ENCODE measurements around the gene C1orf167. TPM values are rescaled to one million over a fixed set of nuclear protein-coding genes. Genes with fewer than 3 reads are reported as not detected.
A peak's percentile ranks its signal among the peaks of the same experiment; 100 is the strongest.

C1orf167 gene
- total and polyA plus RNA-seq, 2 of the 8 experiments (the other 6 are each of a cell fraction or from before 2014, with no cell fraction given) = 0.70 to 1.3 TPM

GRCh38 chr1:11787251-11787803, 25.3 kb downstream of the C1orf167 start:
- Histone ChIP-seq H3K4ac (replicated peaks; ENCODE audit: insufficient read length, low read depth, low read length) (peak overlapping the region; percentile 55), H3K9me3 (ENCODE audit: insufficient read depth in 2 of 2, low read depth in 1 of 2, low read length in 1 of 2) (no peaks in the 10 kb centered on the region), H3K27ac (ENCODE audit: low read depth, low read length) (peak overlapping the region; percentile 63; the same call in 1 of the 2 replicates), H3K79me1 (ENCODE audit: low read depth, low read length) (no peaks in the 10 kb centered on the region), H3K56ac (replicated peaks; ENCODE audit: insufficient read length, low read depth, low read length) (no peak overlapping the region), H3K4me1 (replicated peaks in 1 of 4; ENCODE audit: control insufficient read depth in 3 of 4, insufficient read depth in 4 of 4, low read length in 3 of 4) (peaks cover 7 to 34% (median 25%) of the 10 kb centered on the region in 4 experiments), H3K4me3 (ENCODE audit: extremely low read depth in 1 of 4, insufficient read depth in 2 of 4, low read depth in 3 of 4, low read length in 4 of 4) (peak overlapping the region in 3 of 4 experiments; percentile 4 to 16 (median 11); a peak in 3 of 8 replicates), H3K23ac (ENCODE audit: insufficient read length) (no peak overlapping the region), H4K20me1 (replicated peaks in 1 of 2; ENCODE audit: control insufficient read depth in 1 of 2, insufficient read depth in 2 of 2, low read length in 2 of 2) (peaks cover 0 to 3% of the 10 kb centered on the region in 2 experiments), H4K8ac (ENCODE audit: extremely low read depth, insufficient read depth, low read length) (peak overlapping the region; percentile 79), H2AFZ (ENCODE audit: low read length) (no peak overlapping the region), H3K23me2 (ENCODE audit: low read depth, low read length) (no peaks in the 10 kb centered on the region), H4K91ac (replicated peaks; ENCODE audit: insufficient read length, low read length) (peak overlapping the region; percentile 90), H3K14ac (ENCODE audit: insufficient read length) (no peak overlapping the region), H3K36me3 (ENCODE audit: control insufficient read depth in 2 of 4, insufficient read depth in 4 of 4, low read length in 3 of 4) (peaks cover 0 to 6% (median 4%) of the 10 kb centered on the region in 4 experiments; a peak in 3 of 8 replicates), H3K79me2 (ENCODE audit: control insufficient read depth in 1 of 2, insufficient read depth in 2 of 2, low read length in 2 of 2) (no peaks in the 10 kb centered on the region), H4K5ac (ENCODE audit: insufficient read length, low read depth, low read length) (peak overlapping the region; percentile 63), H2BK12ac (ENCODE audit: low read depth, low read length) (peak overlapping the region; percentile 97), H2BK15ac (ENCODE audit: low read length) (peak overlapping the region; percentile 100; the same call in 1 of the 2 replicates), H3K18ac (ENCODE audit: extremely low read depth, low read length) (peak overlapping the region; percentile 96), H3K9ac (replicated peaks in 1 of 4; ENCODE audit: extremely low read depth in 1 of 4, low read depth in 3 of 4, low read length in 3 of 4) (0 out of 7 replicates have a peak overlapping the region, but pooled peaks of 1 of the 4 experiments have one; percentile 8), H3K4me2 (ENCODE audit: insufficient read depth in 1 of 2, low read depth in 2 of 2, low read length in 2 of 2) (peak overlapping the region; percentile 34 to 64; a peak in 3 of 4 replicates), H2BK120ac (replicated peaks; ENCODE audit: low read depth, low read length) (peak overlapping the region; percentile 91), H2BK5ac (ENCODE audit: low read depth, low read length) (peak overlapping the region; percentile 99), H2AK5ac (ENCODE audit: low read depth, low read length) (peak overlapping the region; percentile 80; the same call in 1 of the 2 replicates), H3K27me3 (replicated peaks in 1 of 4; ENCODE audit: control insufficient read depth in 3 of 4, extremely low read depth in 1 of 4, insufficient read depth in 3 of 4, low read length in 3 of 4) (no peaks in the 10 kb centered on the region), H2BK20ac (ENCODE audit: low read length) (0 out of 2 replicates have a peak overlapping the region, but pooled peaks have one; percentile 67)
- WGBS, 2 experiments (ENCODE audit: extremely low coverage in 1 of 2, insufficient coverage in 1 of 2, insufficient read length in 1 of 2, insufficient replicate concordance in 2 of 2, low coverage in 1 of 2, low lambda C conversion rate in 2 of 2, missing lambda C conversion rate in 1 of 2) = 47% methylated on average over 16 of the region's 16 CpGs; no CpG with 5 or more reads in 1 of the 2 experiments
- ChIA-PET CTCF (ENCODE audit: partially characterized antibody) (interaction anchor here (0.7 to 5.4 kb wide), 10 partner anchors 9 to 154 kb away, joined by 3 to 49 read pairs (median 6); partner anchors contain the start of genes CLCN6 and MTHFR), POLR2A (ENCODE audit: partially characterized antibody) (interaction anchor here (0.7 to 3.0 kb wide), 18 partner anchors 9 to 195 kb away, joined by 3 to 27 read pairs (median 4); partner anchors contain the start of genes CLCN6 and MTHFR)
- peak in 1 of 2 experiments; percentile 73 for DNase-seq (ENCODE audit: low read depth in 1 of 2, low spot score in 2 of 2)
- FAIRE-seq = no peak
- TF ChIP-seq RXRA (IDR thresholded peaks at IDR 0.05; ENCODE audit: insufficient read depth, low read depth, low read length) (no peak), RAD21 (IDR thresholded peaks at IDR 0.05 in 1 of 2, conservative IDR thresholded peaks at IDR 0.05 in 1 of 2; ENCODE audit: low read depth in 2 of 2, low read length in 2 of 2) (no peak), POU5F1 (IDR thresholded peaks at IDR 0.05; ENCODE audit: low read depth, low read length) (no peak), SIX5 (IDR thresholded peaks at IDR 0.05; ENCODE audit: low read depth, low read length) (no peak), SP1 (IDR thresholded peaks at IDR 0.05; ENCODE audit: low read depth, low read length) (peak; percentile 65; the same call in 1 of the 2 replicates), ZNF274 (IDR thresholded peaks at IDR 0.05; ENCODE audit: borderline replicate concordance, extremely low read depth, low read length) (no peak), MAX (IDR thresholded peaks at IDR 0.05) (no peak), HDAC2 (IDR thresholded peaks at IDR 0.05; ENCODE audit: borderline replicate concordance in 1 of 2, low read depth in 2 of 2, low read length in 2 of 2) (0 out of 4 replicates have a peak, but pooled peaks of 1 of the 2 experiments have one; percentile 44), CBX8 (IDR thresholded peaks at IDR 0.05; ENCODE audit: borderline replicate concordance, low read depth, low read length) (no peak), TBP (IDR thresholded peaks at IDR 0.05; ENCODE audit: low read depth, low read length) (peak; percentile 16; the same call in 1 of the 2 replicates), TAF1 (IDR thresholded peaks at IDR 0.05; ENCODE audit: low read depth, low read length) (no peak)
